Lung (tissue), 12 donors: Measurements from ENCODE around the gene MRPL44. TPM values are rescaled to one million over a fixed set of nuclear protein-coding genes. Genes with fewer than 3 reads are reported as not detected.

Experiments
- ATAC-seq: fragments of 200-7000 bp; cut with Tn5 transposase; one replicate; pipeline ENCODE4 v1.9.1; 2020; ENCODE audit warnings: moderate number of reproducible peaks; ENCODE audit not compliant: insufficient read depth, low FRiP score
- DNase-seq, 3 donors: peaks; one replicate each; pipeline ENCODE4 v3.0.0-alpha.2; 2013 to 2017
- H3K27ac ChIP-seq, 2 donors: one replicate each; pipeline ENCODE4 v1.5.1; 2013; ENCODE audit warnings: mild to moderate bottlenecking in 2 of 2, moderate library complexity in 2 of 2, control low read depth in 1 of 2, inconsistent platforms in 1 of 2, low read depth in 1 of 2, low read length in 1 of 2
- H3K27me3 ChIP-seq, 3 donors: one replicate each; pipeline ENCODE4 v1.5.1; 2013; ENCODE audit warnings: low read length in 2 of 3; ENCODE audit not compliant: control insufficient read depth in 3 of 3, insufficient read depth in 3 of 3
- H3K36me3 ChIP-seq, 4 donors: one replicate each; pipeline ENCODE4 v1.5.1; 2013; ENCODE audit warnings: low read length in 4 of 4, mild to moderate bottlenecking in 1 of 4, moderate library complexity in 1 of 4; ENCODE audit not compliant: control insufficient read depth in 4 of 4, insufficient read depth in 4 of 4
- H3K4me1 ChIP-seq, 5 donors: one replicate each; pipeline ENCODE4 v1.5.1; 2013; ENCODE audit warnings: low read length in 5 of 5, mild to moderate bottlenecking in 2 of 5, moderate library complexity in 1 of 5; ENCODE audit not compliant: control insufficient read depth in 5 of 5, insufficient read depth in 5 of 5
- H3K4me3 ChIP-seq: one replicate; pipeline ENCODE4 v1.5.1; 2013; ENCODE audit warnings: mild to moderate bottlenecking, control low read depth, moderate library complexity
- H3K9ac ChIP-seq, 2 donors: one replicate each; pipeline ENCODE4 v1.5.1; 2013; ENCODE audit warnings: low read length in 2 of 2, control low read depth in 1 of 2; ENCODE audit not compliant: insufficient read depth in 1 of 2
- H3K9me3 ChIP-seq, 4 donors: one replicate each; pipeline ENCODE4 v1.5.1; 2013; ENCODE audit warnings: low read length in 3 of 4, mild to moderate bottlenecking in 1 of 4, moderate library complexity in 1 of 4; ENCODE audit not compliant: control insufficient read depth in 4 of 4, insufficient read depth in 3 of 4
- CTCF ChIP-seq: IDR thresholded peaks from 2 replicates; pipeline ENCODE4 v1.5.1; 2012; ENCODE audit warnings: mild to moderate bottlenecking; ENCODE audit errors: control extremely low read depth, extremely low read depth
- WGBS, 2 donors: extraction: QIAGEN DNeasy Blood & Tissue Kit; methylation state at CpG; one replicate each; pipeline ENCODE4 v1.1.7; 2013; 5-methylcytosine and 5-hydroxymethylcytosine counted together
- polyA plus RNA-seq, 2 donors: library from polyadenylated mRNA; stranded (reverse); fragments of 200-250 nt; gene quantifications; one replicate each; pipeline ENCODE4 v1.2.1, GENCODE V29; 2013
- total RNA-seq, 2 donors: library from RNA; depleted of rRNA in 1 of 2; stranded (reverse); fragments of >200 nt in 1 of 2; gene quantifications; one replicate each; pipeline ENCODE4 v1.2.1, GENCODE V29; 2014 to 2021
- donor health status: control.
- donor health status: control.
- donor health status: Bipolar disorder and iron deficiency.
- donor health status: healthy.
- donor health status: DM: yes; HTN: yes; CAD: no.

Gene MRPL44
- total and polyA plus RNA-seq, 4 donors, result 20.4 to 23.1 (median 21.5) TPM

- ATAC-seq (no peak), DNase-seq (no peak)
- H3K9me3 ChIP-seq, result peaks cover 0 to 5% (median 3%) of the 10 kb centered on the region in 4 donors
- H3K4me1 ChIP-seq, result peaks cover 2 to 19% (median 10%) of the 10 kb centered on the region in 5 donors
- no peak overlapping the region for H3K4me3 ChIP-seq
- H3K27me3 ChIP-seq, result no peaks in the 10 kb centered on the region
- peaks cover 0 to 17% (median 5%) of the 10 kb centered on the region in 4 donors for H3K36me3 ChIP-seq
- H3K27ac ChIP-seq, result no peak overlapping the region
- WGBS, 2 donors, result 74 to 75% methylated on average over 2 of the region's 2 CpGs
- no peak for TF ChIP-seq CTCF
- H3K9ac ChIP-seq, result no peak overlapping the region
Measured at GRCh38 chr2:223923976-223924375, 33.3 kb upstream of the MRPL44 start.

GRCh38 chr2:223925106-223925505 lies 32.2 kb upstream of the MRPL44 start:
- ATAC-seq (no peak), DNase-seq (no peak)
- no peak for TF ChIP-seq CTCF
- H3K9ac ChIP-seq, result no peak overlapping the region
- peaks cover 0 to 5% (median 3%) of the 10 kb centered on the region in 4 donors for H3K9me3 ChIP-seq
- WGBS, 2 donors, result 94 to 96% methylated on average over 3 of the region's 3 CpGs
- H3K36me3 ChIP-seq, result peaks cover 0 to 17% (median 5%) of the 10 kb centered on the region in 4 donors
- no peak overlapping the region for H3K27ac ChIP-seq
- H3K27me3 ChIP-seq, result no peaks in the 10 kb centered on the region
- H3K4me3 ChIP-seq, result no peak overlapping the region
- H3K4me1 ChIP-seq, result peaks cover 4 to 28% (median 11%) of the 10 kb centered on the region in 5 donors

- no peak for DNase-seq
- Histone ChIP-seq H3K9me3 (peaks cover 0 to 5% (median 3%) of the 10 kb centered on the region in 4 donors), H3K27me3 (no peaks in the 10 kb centered on the region), H3K36me3 (peaks cover 0 to 17% (median 3%) of the 10 kb centered on the region in 4 donors), H3K4me1 (peaks cover 3 to 39% (median 10%) of the 10 kb centered on the region in 5 donors), H3K4me3 (no peak overlapping the region), H3K27ac (no peak overlapping the region), H3K9ac (no peak overlapping the region)
- no peak for TF ChIP-seq CTCF
- no peak for ATAC-seq
- 72 to 88% methylated on average over 7 of the region's 7 CpGs for WGBS, 2 donors
Measured at GRCh38 chr2:223928113-223929006, 28.9 kb upstream of the MRPL44 start.
